PC-9 (cell line): Measurements from ENCODE around the gene SBSN.

ENCODE experiments used
- EZH2 ChIP-seq: fragments of 200-600 bp; sonication (generic); IDR thresholded peaks from 2 replicates; pipeline ENCODE4 v1.8.0; 2017; ENCODE audit warnings: antibody characterized with exemption, low read depth
- TF ChIP-seq, protein P1 (sequence below): fragments of 200-600 bp; sonication (generic); conservative IDR thresholded peaks from 2 replicates; pipeline ENCODE4 v1.6.1; 2017; ENCODE audit warnings: mixed run types, antibody characterized with exemption, mild to moderate bottlenecking, moderate library complexity

DNA sequence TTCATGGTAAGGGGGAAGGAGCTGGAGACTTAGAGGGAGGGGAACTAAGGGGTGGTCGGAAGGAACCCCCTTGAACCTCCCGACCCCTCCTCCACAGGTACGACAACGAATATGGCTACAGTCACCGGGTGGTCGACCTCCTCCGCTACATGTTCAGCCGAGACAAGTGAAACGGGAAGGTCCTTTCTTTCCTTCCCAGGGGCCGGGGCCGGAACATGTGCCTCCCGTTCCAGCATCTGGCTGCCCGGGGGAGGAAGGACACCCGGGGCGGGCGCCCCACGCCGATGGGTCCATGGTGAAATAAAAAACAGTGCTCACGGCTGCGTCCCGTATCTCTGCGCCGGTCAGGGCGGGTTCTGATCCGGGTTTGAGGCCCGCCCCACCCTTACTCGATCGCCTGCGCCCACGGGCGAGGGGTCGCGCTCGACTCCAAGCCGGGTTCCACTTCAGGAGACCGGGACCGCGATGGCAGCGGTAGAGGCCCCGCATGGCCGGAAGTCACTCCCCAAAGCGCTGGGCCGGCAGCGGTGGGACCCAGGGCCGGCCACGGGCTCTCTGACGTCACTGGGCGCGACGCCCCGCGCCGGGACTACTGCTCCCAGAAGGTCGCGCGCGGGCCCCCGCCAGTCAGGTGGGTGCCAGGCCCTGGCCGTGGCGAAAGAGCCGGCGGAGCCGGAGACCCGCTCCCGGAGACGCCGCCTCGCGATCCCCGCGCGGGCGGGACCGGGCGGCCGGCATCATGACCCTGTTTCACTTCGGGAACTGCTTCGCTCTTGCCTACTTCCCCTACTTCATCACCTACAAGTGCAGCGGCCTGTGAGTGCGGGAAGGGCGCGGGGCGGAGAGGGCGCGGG lies 17.1 kb upstream of the SBSN start, which contains the start of gene TMEM147:
- TF ChIP-seq, protein P1, sequence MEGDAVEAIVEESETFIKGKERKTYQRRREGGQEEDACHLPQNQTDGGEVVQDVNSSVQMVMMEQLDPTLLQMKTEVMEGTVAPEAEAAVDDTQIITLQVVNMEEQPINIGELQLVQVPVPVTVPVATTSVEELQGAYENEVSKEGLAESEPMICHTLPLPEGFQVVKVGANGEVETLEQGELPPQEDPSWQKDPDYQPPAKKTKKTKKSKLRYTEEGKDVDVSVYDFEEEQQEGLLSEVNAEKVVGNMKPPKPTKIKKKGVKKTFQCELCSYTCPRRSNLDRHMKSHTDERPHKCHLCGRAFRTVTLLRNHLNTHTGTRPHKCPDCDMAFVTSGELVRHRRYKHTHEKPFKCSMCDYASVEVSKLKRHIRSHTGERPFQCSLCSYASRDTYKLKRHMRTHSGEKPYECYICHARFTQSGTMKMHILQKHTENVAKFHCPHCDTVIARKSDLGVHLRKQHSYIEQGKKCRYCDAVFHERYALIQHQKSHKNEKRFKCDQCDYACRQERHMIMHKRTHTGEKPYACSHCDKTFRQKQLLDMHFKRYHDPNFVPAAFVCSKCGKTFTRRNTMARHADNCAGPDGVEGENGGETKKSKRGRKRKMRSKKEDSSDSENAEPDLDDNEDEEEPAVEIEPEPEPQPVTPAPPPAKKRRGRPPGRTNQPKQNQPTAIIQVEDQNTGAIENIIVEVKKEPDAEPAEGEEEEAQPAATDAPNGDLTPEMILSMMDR = no peak
- no peak for TF ChIP-seq EZH2
